Activated CD8-positive, alpha-beta memory T cell treated with anti-CD3 and anti-CD28 coated beads, Interleukin-2, amount 50 U/mL, for 24 hours (primary cell): ENCODE results near the gene TRIM42.

Experiments
- DNase-seq: peaks from one replicate; pipeline ENCODE4 v3.0.0-alpha.2; 2020; ENCODE audit errors: extremely low read depth

The TRIM42 gene

GRCh38 chr3:140677764-140678163, at the start of gene TRIM42:
TSS of gene TRIM42 (plus strand) at chr3:140678064. CDS start at chr3:140678230, 166 bp downstream.
- DNase-seq, result no peak

GRCh38 chr3:140628606-140629005, 49.3 kb upstream of the TRIM42 start:
- DNase-seq, result no peak

- no peak for DNase-seq
Measured at GRCh38 chr3:140629357-140630137, 48.3 kb upstream of the TRIM42 start.

GRCh38 chr3:140630366-140630765, 47.5 kb upstream of the TRIM42 start:
- no peak for DNase-seq

GRCh38 chr3:140630866-140631265, 47.0 kb upstream of the TRIM42 start:
- DNase-seq, result no peak

- DNase-seq, result no peak
Measured at GRCh38 chr3:140635276-140635675, 42.6 kb upstream of the TRIM42 start.

- DNase-seq, result no peak
Measured at GRCh38 chr3:140636406-140637138, 41.3 kb upstream of the TRIM42 start.

- DNase-seq, result no peak
Measured at GRCh38 chr3:140651287-140651686, 26.6 kb upstream of the TRIM42 start.

GRCh38 chr3:140655678-140656077, 22.2 kb upstream of the TRIM42 start:
- no peak for DNase-seq

- no peak for DNase-seq
Measured at GRCh38 chr3:140664111-140664510, 13.8 kb upstream of the TRIM42 start.

- DNase-seq, result no peak
Measured at GRCh38 chr3:140682586-140682985, 4.7 kb downstream of the TRIM42 start.

- no peak for DNase-seq
Measured at GRCh38 chr3:140686128-140686527, 8.3 kb downstream of the TRIM42 start.

- no peak for DNase-seq
Measured at GRCh38 chr3:140686948-140687347, 9.1 kb downstream of the TRIM42 start.

GRCh38 chr3:140695361-140696061, 17.6 kb downstream of the TRIM42 start:
- no peak for DNase-seq

- DNase-seq, result no peak
Measured at GRCh38 chr3:140699516-140700231, 21.8 kb downstream of the TRIM42 start.

- DNase-seq, result no peak
Measured at GRCh38 chr3:140702281-140702680, 24.4 kb downstream of the TRIM42 start.

GRCh38 chr3:140703496-140703895, 25.6 kb downstream of the TRIM42 start:
- DNase-seq, result no peak

GRCh38 chr3:140704733-140705132, 26.9 kb downstream of the TRIM42 start:
- no peak for DNase-seq

GRCh38 chr3:140705954-140706353, 28.1 kb downstream of the TRIM42 start:
- no peak for DNase-seq

- DNase-seq, result no peak
Measured at GRCh38 chr3:140706360-140706759, 28.5 kb downstream of the TRIM42 start.

- no peak for DNase-seq
Measured at GRCh38 chr3:140708815-140709214, 31.0 kb downstream of the TRIM42 start.

- no peak for DNase-seq
Measured at GRCh38 chr3:140709751-140710150, 31.9 kb downstream of the TRIM42 start.
